ENCODE results near the gene SEMA5A. TPM values are rescaled to one million over a fixed set of nuclear protein-coding genes. Genes with fewer than 3 reads are reported as not detected.

Gene SEMA5A
- total RNA-seq, 1 donor from 2014 or later: 31.1 TPM

GRCh38 chr5:9338796-9339195 is 207.1 kb downstream of the SEMA5A start:
- H3K4me1 Mint-ChIP-seq (ENCODE audit: unreplicated experiment): no peaks in the 10 kb centered on the region
- H3K27ac Mint-ChIP-seq (ENCODE audit: unreplicated experiment): no peak overlapping the region
- H3K4me3 Mint-ChIP-seq (ENCODE audit: unreplicated experiment): no peak overlapping the region
- H3K27me3 Mint-ChIP-seq (ENCODE audit: unreplicated experiment): no peaks in the 10 kb centered on the region
- H3K36me3 Mint-ChIP-seq (ENCODE audit: low read depth, unreplicated experiment): no peaks in the 10 kb centered on the region
- no peak for DNase-seq (ENCODE audit: low spot score)
- H3K9me3 Mint-ChIP-seq (ENCODE audit: unreplicated experiment): no peaks in the 10 kb centered on the region
- TF ChIP-seq CTCF (IDR thresholded peaks at IDR 0.05; ENCODE audit: unreplicated experiment): no peak

GRCh38 chr5:9337928-9338595 is 207.8 kb downstream of the SEMA5A start:
- Mint-ChIP-seq H3K27ac (ENCODE audit: unreplicated experiment) (no peak overlapping the region), H3K27me3 (ENCODE audit: unreplicated experiment) (no peaks in the 10 kb centered on the region), H3K9me3 (ENCODE audit: unreplicated experiment) (no peaks in the 10 kb centered on the region), H3K36me3 (ENCODE audit: low read depth, unreplicated experiment) (no peaks in the 10 kb centered on the region), H3K4me3 (ENCODE audit: unreplicated experiment) (no peak overlapping the region), H3K4me1 (ENCODE audit: unreplicated experiment) (no peaks in the 10 kb centered on the region)
- no peak for TF ChIP-seq CTCF (IDR thresholded peaks at IDR 0.05; ENCODE audit: unreplicated experiment)
- DNase-seq (ENCODE audit: low spot score): no peak

- Mint-ChIP-seq H3K9me3 (ENCODE audit: unreplicated experiment) (no peaks in the 10 kb centered on the region), H3K4me3 (ENCODE audit: unreplicated experiment) (no peak overlapping the region), H3K27me3 (ENCODE audit: unreplicated experiment) (no peaks in the 10 kb centered on the region), H3K27ac (ENCODE audit: unreplicated experiment) (no peak overlapping the region), H3K4me1 (ENCODE audit: unreplicated experiment) (no peaks in the 10 kb centered on the region), H3K36me3 (ENCODE audit: low read depth, unreplicated experiment) (no peaks in the 10 kb centered on the region)
- DNase-seq (ENCODE audit: low spot score): no peak
- no peak for TF ChIP-seq CTCF (IDR thresholded peaks at IDR 0.05; ENCODE audit: unreplicated experiment)
Observed at GRCh38 chr5:9335754-9336495, 209.9 kb downstream of the SEMA5A start.

GRCh38 chr5:9335269-9335668 is 210.6 kb downstream of the SEMA5A start:
- Mint-ChIP-seq H3K4me1 (ENCODE audit: unreplicated experiment) (no peaks in the 10 kb centered on the region), H3K27ac (ENCODE audit: unreplicated experiment) (no peak overlapping the region), H3K4me3 (ENCODE audit: unreplicated experiment) (no peak overlapping the region), H3K36me3 (ENCODE audit: low read depth, unreplicated experiment) (no peaks in the 10 kb centered on the region), H3K9me3 (ENCODE audit: unreplicated experiment) (no peaks in the 10 kb centered on the region), H3K27me3 (ENCODE audit: unreplicated experiment) (no peaks in the 10 kb centered on the region)
- DNase-seq (ENCODE audit: low spot score): no peak
- no peak for TF ChIP-seq CTCF (IDR thresholded peaks at IDR 0.05; ENCODE audit: unreplicated experiment)

- H3K27ac Mint-ChIP-seq (ENCODE audit: unreplicated experiment): no peak overlapping the region
- H3K27me3 Mint-ChIP-seq (ENCODE audit: unreplicated experiment): no peaks in the 10 kb centered on the region
- H3K4me3 Mint-ChIP-seq (ENCODE audit: unreplicated experiment): no peak overlapping the region
- H3K4me1 Mint-ChIP-seq (ENCODE audit: unreplicated experiment): no peaks in the 10 kb centered on the region
- no peaks in the 10 kb centered on the region for H3K9me3 Mint-ChIP-seq (ENCODE audit: unreplicated experiment)
- no peaks in the 10 kb centered on the region for H3K36me3 Mint-ChIP-seq (ENCODE audit: low read depth, unreplicated experiment)
- DNase-seq (ENCODE audit: low spot score): no peak
- no peak for TF ChIP-seq CTCF (IDR thresholded peaks at IDR 0.05; ENCODE audit: unreplicated experiment)
Observed at GRCh38 chr5:9332026-9332425, 213.8 kb downstream of the SEMA5A start.
